Lung (tissue), 12 donors: ENCODE data around the gene MAGOH. TPM values are rescaled to one million over a fixed set of nuclear protein-coding genes. Genes with fewer than 3 reads are reported as not detected.

Experiments used
- ATAC-seq: fragments of 200-7000 bp; cut with Tn5 transposase; one replicate; pipeline ENCODE4 v1.9.1; 2020; ENCODE audit warnings: moderate number of reproducible peaks; ENCODE audit not compliant: insufficient read depth, low FRiP score
- DNase-seq, 3 donors: peaks; one replicate each; pipeline ENCODE4 v3.0.0-alpha.2; 2013 to 2017
- H3K27ac ChIP-seq, 2 donors: one replicate each; pipeline ENCODE4 v1.5.1; 2013; ENCODE audit warnings: mild to moderate bottlenecking in 2 of 2, moderate library complexity in 2 of 2, control low read depth in 1 of 2, inconsistent platforms in 1 of 2, low read depth in 1 of 2, low read length in 1 of 2
- H3K27me3 ChIP-seq, 3 donors: one replicate each; pipeline ENCODE4 v1.5.1; 2013; ENCODE audit warnings: low read length in 2 of 3; ENCODE audit not compliant: control insufficient read depth in 3 of 3, insufficient read depth in 3 of 3
- H3K36me3 ChIP-seq, 4 donors: one replicate each; pipeline ENCODE4 v1.5.1; 2013; ENCODE audit warnings: low read length in 4 of 4, mild to moderate bottlenecking in 1 of 4, moderate library complexity in 1 of 4; ENCODE audit not compliant: control insufficient read depth in 4 of 4, insufficient read depth in 4 of 4
- H3K4me1 ChIP-seq, 5 donors: one replicate each; pipeline ENCODE4 v1.5.1; 2013; ENCODE audit warnings: low read length in 5 of 5, mild to moderate bottlenecking in 2 of 5, moderate library complexity in 1 of 5; ENCODE audit not compliant: control insufficient read depth in 5 of 5, insufficient read depth in 5 of 5
- H3K4me3 ChIP-seq: one replicate; pipeline ENCODE4 v1.5.1; 2013; ENCODE audit warnings: mild to moderate bottlenecking, control low read depth, moderate library complexity
- H3K9ac ChIP-seq, 2 donors: one replicate each; pipeline ENCODE4 v1.5.1; 2013; ENCODE audit warnings: low read length in 2 of 2, control low read depth in 1 of 2; ENCODE audit not compliant: insufficient read depth in 1 of 2
- H3K9me3 ChIP-seq, 4 donors: one replicate each; pipeline ENCODE4 v1.5.1; 2013; ENCODE audit warnings: low read length in 3 of 4, mild to moderate bottlenecking in 1 of 4, moderate library complexity in 1 of 4; ENCODE audit not compliant: control insufficient read depth in 4 of 4, insufficient read depth in 3 of 4
- WGBS, 2 donors: extraction: QIAGEN DNeasy Blood & Tissue Kit; methylation state at CpG; one replicate each; pipeline ENCODE4 v1.1.7; 2013; 5-methylcytosine and 5-hydroxymethylcytosine counted together
- polyA plus RNA-seq, 2 donors: library from polyadenylated mRNA; stranded (reverse); fragments of 200-250 nt; gene quantifications; one replicate each; pipeline ENCODE4 v1.2.1, GENCODE V29; 2013
- total RNA-seq, 2 donors: library from RNA; depleted of rRNA in 1 of 2; stranded (reverse); fragments of >200 nt in 1 of 2; gene quantifications; one replicate each; pipeline ENCODE4 v1.2.1, GENCODE V29; 2014 to 2021
- TF ChIP-seq, protein P1 (sequence below): IDR thresholded peaks from 2 replicates; pipeline ENCODE4 v1.5.1; 2012; ENCODE audit warnings: mild to moderate bottlenecking; ENCODE audit errors: control extremely low read depth, extremely low read depth
- donor health status: control.
- donor health status: control.
- donor health status: Bipolar disorder and iron deficiency.
- donor health status: healthy.
- donor health status: DM: yes; HTN: yes; CAD: no.

Gene MAGOH
- total and polyA plus RNA-seq, 4 donors, result 33.0 to 141 (median 58.5) TPM

DNA sequence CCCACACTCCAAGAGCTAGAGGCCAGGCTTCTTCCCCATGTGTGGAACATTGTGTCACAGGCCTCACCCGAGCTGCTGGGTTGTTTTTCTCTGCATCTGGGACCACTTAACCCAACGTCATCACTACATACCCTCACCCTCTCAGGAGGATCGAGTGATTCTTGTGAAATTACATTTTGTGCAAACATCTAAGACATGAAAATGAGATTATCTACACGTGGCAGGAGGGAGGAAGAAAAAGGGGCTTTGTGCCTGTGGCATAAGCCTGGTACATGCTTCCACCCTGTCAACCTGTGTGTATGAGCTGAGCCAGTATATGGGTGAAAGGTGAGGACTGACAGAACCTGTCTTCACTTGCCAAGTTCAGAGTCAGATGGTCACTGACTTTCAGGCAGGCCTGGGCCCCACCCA is 40.1 kb downstream of the MAGOH start:
- 44 to 46% methylated on average over 4 of the region's 4 CpGs for WGBS, 2 donors
- Histone ChIP-seq H3K27ac (peak overlapping the region; percentile 44 to 99), H3K9ac (no peak overlapping the region)

GRCh38 chr1:53197291-53198200 is 40.8 kb downstream of the MAGOH start:
- 28 to 33% methylated on average over 13 of the region's 13 CpGs for WGBS, 2 donors
- DNase-seq (peak in 1 of 3 donors; percentile 47), ATAC-seq (no peak)

More for the DNA sequence above, 40.1 kb downstream of the MAGOH start:
- Histone ChIP-seq H3K4me1 (peaks cover 0 to 24% (median 10%) of the 10 kb centered on the region in 5 donors), H3K9me3 (no peaks in the 10 kb centered on the region), H3K27me3 (no peaks in the 10 kb centered on the region), H3K4me3 (no peak overlapping the region), H3K36me3 (peaks cover 3 to 20% (median 15%) of the 10 kb centered on the region in 4 donors)
- DNase-seq (no peak), ATAC-seq (no peak)
- TF ChIP-seq, protein P1, sequence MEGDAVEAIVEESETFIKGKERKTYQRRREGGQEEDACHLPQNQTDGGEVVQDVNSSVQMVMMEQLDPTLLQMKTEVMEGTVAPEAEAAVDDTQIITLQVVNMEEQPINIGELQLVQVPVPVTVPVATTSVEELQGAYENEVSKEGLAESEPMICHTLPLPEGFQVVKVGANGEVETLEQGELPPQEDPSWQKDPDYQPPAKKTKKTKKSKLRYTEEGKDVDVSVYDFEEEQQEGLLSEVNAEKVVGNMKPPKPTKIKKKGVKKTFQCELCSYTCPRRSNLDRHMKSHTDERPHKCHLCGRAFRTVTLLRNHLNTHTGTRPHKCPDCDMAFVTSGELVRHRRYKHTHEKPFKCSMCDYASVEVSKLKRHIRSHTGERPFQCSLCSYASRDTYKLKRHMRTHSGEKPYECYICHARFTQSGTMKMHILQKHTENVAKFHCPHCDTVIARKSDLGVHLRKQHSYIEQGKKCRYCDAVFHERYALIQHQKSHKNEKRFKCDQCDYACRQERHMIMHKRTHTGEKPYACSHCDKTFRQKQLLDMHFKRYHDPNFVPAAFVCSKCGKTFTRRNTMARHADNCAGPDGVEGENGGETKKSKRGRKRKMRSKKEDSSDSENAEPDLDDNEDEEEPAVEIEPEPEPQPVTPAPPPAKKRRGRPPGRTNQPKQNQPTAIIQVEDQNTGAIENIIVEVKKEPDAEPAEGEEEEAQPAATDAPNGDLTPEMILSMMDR, result no peak

GRCh38 chr1:53196485-53197290 is 41.6 kb downstream of the MAGOH start, which contains the start of gene CPT2:
CPT2 (plus strand) TSS chr1:53196824; CDS start chr1:53196944, 120 bp downstream.
- H3K9me3 ChIP-seq, result no peaks in the 10 kb centered on the region
- TF ChIP-seq, protein P1, result no peak
- WGBS, 2 donors, result 0 to 1% methylated on average over 54 to 57 of the region's 57 CpGs

More at GRCh38 chr1:53197291-53198200, 40.8 kb downstream of the MAGOH start:
- Histone ChIP-seq H3K4me1 (peaks cover 0 to 24% (median 10%) of the 10 kb centered on the region in 5 donors), H3K36me3 (peaks cover under 1 to 15% (median 11%) of the 10 kb centered on the region in 4 donors), H3K9me3 (no peaks in the 10 kb centered on the region), H3K27me3 (no peaks in the 10 kb centered on the region), H3K27ac (peak overlapping the region; percentile 99), H3K4me3 (peak overlapping the region; percentile 98), H3K9ac (peak overlapping the region; percentile 88 to 94)
- TF ChIP-seq, protein P1, result no peak

More at GRCh38 chr1:53196485-53197290, 41.6 kb downstream of the MAGOH start, which contains the start of gene CPT2:
- Histone ChIP-seq H3K27ac (peak within 1 kb of the TSS; percentile 99), H3K36me3 (peaks cover 0 to 11% (median 6%) of the 10 kb centered on the region in 4 donors), H3K9ac (peak within 1 kb of the TSS; percentile 88 to 94), H3K27me3 (no peaks in the 10 kb centered on the region), H3K4me1 (peaks cover 0 to 24% (median 10%) of the 10 kb centered on the region in 5 donors), H3K4me3 (peak within 1 kb of the TSS; percentile 98)
- ATAC-seq, result peak; percentile 100
- DNase-seq, result peak; percentile 95 to 97 (median 95)
